ENCODE measurements around the gene SOX4. TPM values are rescaled to one million over a fixed set of nuclear protein-coding genes. Genes with fewer than 3 reads are reported as not detected.

Gene SOX4
- total and polyA plus RNA-seq, 3 donors from 2014 or later, result 16.1 to 43.9 (median 42.9) TPM

GRCh38 chr6:21611485-21611884 lies 17.9 kb downstream of the SOX4 start:
- Histone ChIP-seq H3K4me1 (no peaks in the 10 kb centered on the region), H3K9me3 (no peaks in the 10 kb centered on the region), H3K27ac (no peak overlapping the region), H3K36me3 (ENCODE audit: low read depth, missing control alignments) (no peaks in the 10 kb centered on the region), H3K27me3 (no peaks in the 10 kb centered on the region), H3K4me3 (no peak overlapping the region)
- intact Hi-C loops (cut with DNase I; ENCODE audit: low total_unique reads), result no loop called here
- 67 to 70% methylated on average over 3 of the region's 3 CpGs for WGBS, 2 donors
- no peak for TF ChIP-seq POLR2A (IDR thresholded peaks at IDR 0.05)
- TF ChIP-seq, protein P1, sequence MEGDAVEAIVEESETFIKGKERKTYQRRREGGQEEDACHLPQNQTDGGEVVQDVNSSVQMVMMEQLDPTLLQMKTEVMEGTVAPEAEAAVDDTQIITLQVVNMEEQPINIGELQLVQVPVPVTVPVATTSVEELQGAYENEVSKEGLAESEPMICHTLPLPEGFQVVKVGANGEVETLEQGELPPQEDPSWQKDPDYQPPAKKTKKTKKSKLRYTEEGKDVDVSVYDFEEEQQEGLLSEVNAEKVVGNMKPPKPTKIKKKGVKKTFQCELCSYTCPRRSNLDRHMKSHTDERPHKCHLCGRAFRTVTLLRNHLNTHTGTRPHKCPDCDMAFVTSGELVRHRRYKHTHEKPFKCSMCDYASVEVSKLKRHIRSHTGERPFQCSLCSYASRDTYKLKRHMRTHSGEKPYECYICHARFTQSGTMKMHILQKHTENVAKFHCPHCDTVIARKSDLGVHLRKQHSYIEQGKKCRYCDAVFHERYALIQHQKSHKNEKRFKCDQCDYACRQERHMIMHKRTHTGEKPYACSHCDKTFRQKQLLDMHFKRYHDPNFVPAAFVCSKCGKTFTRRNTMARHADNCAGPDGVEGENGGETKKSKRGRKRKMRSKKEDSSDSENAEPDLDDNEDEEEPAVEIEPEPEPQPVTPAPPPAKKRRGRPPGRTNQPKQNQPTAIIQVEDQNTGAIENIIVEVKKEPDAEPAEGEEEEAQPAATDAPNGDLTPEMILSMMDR (IDR thresholded peaks at IDR 0.05), result no peak
- peak; percentile 25 for DNase-seq

DNA sequence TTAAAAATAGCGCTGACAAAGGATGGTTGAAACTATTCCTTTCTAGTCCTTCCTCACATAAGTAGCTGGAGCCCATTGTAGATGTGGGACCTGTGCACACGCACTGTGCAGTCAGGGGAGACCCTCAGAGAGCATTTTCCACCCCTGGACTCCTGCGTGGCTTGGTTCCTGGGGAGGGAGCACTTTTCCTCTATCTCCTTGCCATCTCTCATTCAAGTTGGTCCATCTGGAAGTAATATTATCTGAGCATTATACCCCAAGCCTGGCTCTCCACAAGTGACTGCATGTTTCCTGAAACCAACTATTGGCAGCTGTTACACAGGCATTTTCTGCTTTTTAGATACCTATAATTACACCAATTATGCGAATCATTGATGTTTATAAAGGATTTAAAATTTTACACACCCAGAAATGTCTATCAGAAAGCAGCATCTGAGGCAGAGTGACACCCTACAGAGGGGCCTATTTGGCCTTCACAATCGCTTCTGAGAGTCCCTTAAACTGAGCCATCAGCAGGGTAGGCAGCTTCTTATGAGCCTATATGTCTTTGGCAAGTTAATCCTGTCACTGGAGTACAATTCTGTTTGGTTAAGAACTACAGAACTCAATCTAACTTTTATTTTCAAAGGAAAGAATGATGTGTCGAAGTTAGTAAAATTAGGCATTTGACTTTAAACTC lies 18.7 kb downstream of the SOX4 start:
- H3K4me3 ChIP-seq, result no peak overlapping the region
- H3K27me3 ChIP-seq, result no peaks in the 10 kb centered on the region
- no peak for DNase-seq
- WGBS, 2 donors, result 88 to 89% methylated on average over 6 of the region's 6 CpGs
- intact Hi-C loops (cut with DNase I; ENCODE audit: low total_unique reads), result no loop called here
- H3K4me1 ChIP-seq, result no peaks in the 10 kb centered on the region
- H3K9me3 ChIP-seq, result no peaks in the 10 kb centered on the region
- TF ChIP-seq, protein P1 (IDR thresholded peaks at IDR 0.05), result no peak
- no peak for TF ChIP-seq POLR2A (IDR thresholded peaks at IDR 0.05)
- no peaks in the 10 kb centered on the region for H3K36me3 ChIP-seq (ENCODE audit: low read depth, missing control alignments)
- H3K27ac ChIP-seq, result no peak overlapping the region

GRCh38 chr6:21613809-21614208 lies 20.3 kb downstream of the SOX4 start:
- Histone ChIP-seq H3K27me3 (no peaks in the 10 kb centered on the region), H3K9me3 (no peaks in the 10 kb centered on the region), H3K4me1 (no peaks in the 10 kb centered on the region), H3K36me3 (ENCODE audit: low read depth, missing control alignments) (no peaks in the 10 kb centered on the region), H3K27ac (no peak overlapping the region), H3K4me3 (no peak overlapping the region)
- no peak for TF ChIP-seq POLR2A (IDR thresholded peaks at IDR 0.05)
- TF ChIP-seq, protein P1 (IDR thresholded peaks at IDR 0.05), result no peak
- 56% methylated on average over 2 of the region's 2 CpGs for WGBS, 2 donors
- DNase-seq, result no peak
- intact Hi-C loops (cut with DNase I; ENCODE audit: low total_unique reads), result no loop called here

DNA sequence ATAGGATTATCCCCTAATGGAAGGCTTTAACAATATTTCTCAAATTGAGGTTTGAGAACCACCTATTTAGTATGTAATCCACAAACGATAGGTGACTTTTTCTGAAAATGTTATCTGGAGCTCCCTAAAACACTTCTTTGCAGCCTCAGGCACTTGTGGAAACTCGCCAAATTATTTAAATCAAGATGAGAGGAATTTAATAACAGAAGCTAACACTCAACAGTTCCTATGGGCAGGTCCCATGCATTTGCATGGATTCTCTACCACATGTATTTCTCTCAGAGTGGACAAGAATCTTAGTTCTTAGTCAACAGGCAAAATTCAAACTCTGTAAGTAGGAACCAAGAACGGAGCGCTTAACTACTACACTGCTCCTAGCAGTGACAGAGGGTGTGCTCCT lies 20.7 kb downstream of the SOX4 start:
- Histone ChIP-seq H3K4me1 (no peaks in the 10 kb centered on the region), H3K27ac (no peak overlapping the region), H3K4me3 (no peak overlapping the region), H3K36me3 (ENCODE audit: low read depth, missing control alignments) (no peaks in the 10 kb centered on the region), H3K9me3 (no peaks in the 10 kb centered on the region), H3K27me3 (no peaks in the 10 kb centered on the region)
- 89 to 93% methylated on average over 4 of the region's 4 CpGs for WGBS, 2 donors
- DNase-seq, result no peak
- intact Hi-C loops (cut with DNase I; ENCODE audit: low total_unique reads), result no loop called here
- TF ChIP-seq, protein P1 (IDR thresholded peaks at IDR 0.05), result no peak
- TF ChIP-seq POLR2A (IDR thresholded peaks at IDR 0.05), result no peak

DNA sequence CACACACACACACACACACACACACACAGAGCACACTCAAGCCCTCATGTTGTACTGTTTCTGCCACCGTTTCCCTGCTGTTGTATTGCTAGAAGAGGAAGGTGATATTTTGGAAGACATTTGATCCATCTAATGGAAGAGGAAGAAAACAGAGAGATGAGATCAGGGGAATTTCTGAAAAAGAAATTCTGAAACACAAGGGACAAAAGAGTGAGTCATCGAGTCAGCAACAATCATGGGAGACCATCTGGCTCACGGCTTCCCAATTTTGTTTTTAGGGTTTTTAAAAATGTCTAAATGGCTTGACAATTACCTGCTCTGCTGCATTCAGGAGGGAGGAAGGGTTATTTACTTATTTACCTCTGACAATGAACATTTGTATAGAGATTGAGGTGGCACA lies 22.0 kb downstream of the SOX4 start:
- H3K27me3 ChIP-seq, result no peaks in the 10 kb centered on the region
- H3K27ac ChIP-seq, result no peak overlapping the region
- no peaks in the 10 kb centered on the region for H3K9me3 ChIP-seq
- no peaks in the 10 kb centered on the region for H3K4me1 ChIP-seq
- DNase-seq, result no peak
- TF ChIP-seq, protein P1 (IDR thresholded peaks at IDR 0.05), result no peak
- no peak for TF ChIP-seq POLR2A (IDR thresholded peaks at IDR 0.05)
- H3K4me3 ChIP-seq, result no peak overlapping the region
- H3K36me3 ChIP-seq (ENCODE audit: low read depth, missing control alignments), result no peaks in the 10 kb centered on the region
- intact Hi-C loops (cut with DNase I; ENCODE audit: low total_unique reads), result no loop called here
- 52 to 71% methylated on average over 3 of the region's 3 CpGs for WGBS, 2 donors

Measured in testis (tissue), 3 donors.